ENCODE data around the gene ANK2. TPM values are rescaled to one million over a fixed set of nuclear protein-coding genes. Genes with fewer than 3 reads are reported as not detected.

The ANK2 gene
- total and polyA plus RNA-seq, 2 donors = 9.0 to 149 TPM

- DNase-seq (ENCODE audit: extremely low spot score) = no peak
- no peak overlapping the region for H3K27ac ChIP-seq (ENCODE audit: low read depth)
- H3K4me1 ChIP-seq (ENCODE audit: insufficient read depth) = no peaks in the 10 kb centered on the region
- WGBS = 97% methylated on average over 2 of the region's 2 CpGs
- no peak overlapping the region for H3K4me3 ChIP-seq (ENCODE audit: low read depth, low read length)
- no peaks in the 10 kb centered on the region for H3K36me3 ChIP-seq (ENCODE audit: insufficient read depth)
These were observed 370.2 kb downstream of the ANK2 start for GRCh38 chr4:113419631-113420030.

GRCh38 chr4:113420938-113421337 lies 371.5 kb downstream of the ANK2 start:
- Histone ChIP-seq H3K4me3 (ENCODE audit: low read depth, low read length) (no peak overlapping the region), H3K36me3 (ENCODE audit: insufficient read depth) (no peaks in the 10 kb centered on the region), H3K4me1 (ENCODE audit: insufficient read depth) (no peaks in the 10 kb centered on the region), H3K27ac (ENCODE audit: low read depth) (no peak overlapping the region)
- DNase-seq (ENCODE audit: extremely low spot score) = no peak

- H3K4me3 ChIP-seq (ENCODE audit: low read depth, low read length) = no peak overlapping the region
- no peak overlapping the region for H3K27ac ChIP-seq (ENCODE audit: low read depth)
- H3K36me3 ChIP-seq (ENCODE audit: insufficient read depth) = no peaks in the 10 kb centered on the region
- no peaks in the 10 kb centered on the region for H3K4me1 ChIP-seq (ENCODE audit: insufficient read depth)
- WGBS = 87% methylated on average over 1 of the region's 1 CpG
- DNase-seq (ENCODE audit: extremely low spot score) = no peak
These were observed 374.2 kb downstream of the ANK2 start for GRCh38 chr4:113423631-113424030.

- H3K27ac ChIP-seq (ENCODE audit: low read depth) = no peak overlapping the region
- H3K36me3 ChIP-seq (ENCODE audit: insufficient read depth) = no peaks in the 10 kb centered on the region
- 91% methylated on average over 1 of the region's 1 CpG for WGBS
- no peaks in the 10 kb centered on the region for H3K4me1 ChIP-seq (ENCODE audit: insufficient read depth)
- no peak overlapping the region for H3K4me3 ChIP-seq (ENCODE audit: low read depth, low read length)
- DNase-seq (ENCODE audit: extremely low spot score) = no peak
These were observed 383.7 kb downstream of the ANK2 start for GRCh38 chr4:113433116-113433515.

Small RNA genes lying within 50 kb of the gene (small RNA-seq; reads per million reads assigned to genes)
- not detected for gene MIR8082
- not detected for gene RN7SL184P
- gene RNU1-138P = not detected
